Ishikawa (cell line): ENCODE results near the gene PRRG3.

Source experiments
- CEBPB ChIP-seq: IDR thresholded peaks from 2 replicates; pipeline ENCODE4 v1.6.1; 2012
- TCF12 ChIP-seq: IDR thresholded peaks from 2 replicates; pipeline ENCODE4 v1.6.1; 2012; ENCODE audit warnings: low read depth
- TEAD4 ChIP-seq: IDR thresholded peaks from 2 replicates; pipeline ENCODE4 v1.6.1; 2012
- YY1 ChIP-seq: IDR thresholded peaks from 2 replicates; pipeline ENCODE4 v1.6.1; 2012; ENCODE audit warnings: low read depth

DNA sequence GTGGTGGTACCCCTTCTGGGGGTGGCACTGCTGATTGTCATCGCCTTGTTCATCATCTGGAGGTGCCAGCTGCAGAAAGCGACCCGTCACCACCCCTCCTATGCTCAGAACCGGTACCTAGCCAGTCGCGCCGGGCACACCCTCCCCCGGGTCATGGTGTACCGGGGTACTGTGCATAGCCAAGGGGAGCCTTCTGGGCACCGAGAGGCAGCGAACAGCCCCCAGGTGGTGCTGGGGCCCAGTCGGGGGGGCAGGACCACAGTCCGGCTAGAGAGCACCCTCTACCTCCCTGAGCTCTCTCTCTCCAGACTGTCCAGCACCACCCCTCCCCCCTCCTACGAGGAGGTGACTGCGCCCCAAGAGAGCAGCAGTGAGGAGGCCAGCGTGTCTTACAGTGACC lies 5.3 kb downstream of the PRRG3 start:
- TF ChIP-seq CEBPB (no peak), TCF12 (no peak), TEAD4 (no peak), YY1 (no peak)
